HUES64 (cell line): ENCODE results near the gene DYNLL1. TPM values are rescaled to one million over a fixed set of nuclear protein-coding genes. Genes with fewer than 3 reads are reported as not detected.
"Not testable (repeated sequence)": the region's sequence is repeated elsewhere in the genome, so short reads cannot be mapped to it uniquely, and the experiment has no call there.

Experiments used
- H3K27ac ChIP-seq: 2 replicates; pipeline ENCODE4 v1.7.0; 2013; ENCODE audit warnings: low read depth, low read length, inconsistent platforms
- H3K27me3 ChIP-seq: 2 replicates; pipeline ENCODE4 v1.6.1; 2013; ENCODE audit warnings: mild to moderate bottlenecking, low read length; ENCODE audit not compliant: insufficient read depth
- H3K36me3 ChIP-seq: 2 replicates; pipeline ENCODE4 v1.6.1; 2013; ENCODE audit warnings: mild to moderate bottlenecking, low read length; ENCODE audit not compliant: insufficient read depth
- H3K4me1 ChIP-seq: 2 replicates; pipeline ENCODE4 v1.6.1; 2013; ENCODE audit warnings: mild to moderate bottlenecking, low read length, moderate library complexity; ENCODE audit not compliant: insufficient read depth
- H3K4me3 ChIP-seq: 2 replicates; pipeline ENCODE4 v1.5.1; 2013; ENCODE audit warnings: mild to moderate bottlenecking, low read length, moderate library complexity
- H3K9ac ChIP-seq: 2 replicates; pipeline ENCODE4 v1.6.1; 2013; ENCODE audit warnings: mild to moderate bottlenecking, low read depth, low read length
- H3K9me3 ChIP-seq: 2 replicates; pipeline ENCODE4 v1.6.1; 2013; ENCODE audit warnings: low read depth, low read length; ENCODE audit not compliant: insufficient read depth
- WGBS: fragments of 150-250, 120-280 bp; methylation state at CpG from one replicate; pipeline ENCODE4 v1.1.7; 2013; ENCODE audit warnings: missing lambda C conversion rate; 5-methylcytosine and 5-hydroxymethylcytosine counted together
- polyA plus RNA-seq, 2 experiments: library from polyadenylated mRNA; stranded (reverse); fragments of 50-300 nt; gene quantifications; one replicate each; pipeline ENCODE4 v1.2.3, GENCODE V29; 2013

Gene DYNLL1
- polyA plus RNA-seq (2013, experiment 1 of 2), result 526 TPM
- 516 TPM for polyA plus RNA-seq (2013, experiment 2 of 2)

- Histone ChIP-seq H3K9ac (peak within 1 kb of the TSS; percentile 85), H3K4me1 (peaks cover 15% of the 10 kb centered on the region), H3K4me3 (peak within 1 kb of the TSS; percentile 99), H3K27ac (peak within 1 kb of the TSS; percentile 77; the same call in 1 of the 2 replicates), H3K9me3 (no peaks in the 10 kb centered on the region), H3K36me3 (peaks cover 26% of the 10 kb centered on the region), H3K27me3 (no peaks in the 10 kb centered on the region)
- under 1% methylated on average over 53 of the region's 53 CpGs for WGBS
These were observed at the start of gene DYNLL1 for GRCh38 chr12:120495731-120496412. Gene DYNLL1, plus strand, starts transcription at chr12:120496113. Its CDS starts 309 bp downstream, at chr12:120496422.

GRCh38 chr12:120446844-120447178 is 49.1 kb upstream of the DYNLL1 start:
- H3K4me1 ChIP-seq, H3K9me3 ChIP-seq, H3K27me3 ChIP-seq: not testable (repeated sequence)
- 11% methylated on average over 17 of the region's 17 CpGs for WGBS
- Histone ChIP-seq H3K27ac (peak overlapping the region; percentile 83), H3K9ac (peak overlapping the region; percentile 94), H3K4me3 (peak overlapping the region; percentile 93), H3K36me3 (peaks cover 56% of the 10 kb centered on the region)

GRCh38 chr12:120447992-120448391 is 47.9 kb upstream of the DYNLL1 start:
- no peaks in the 10 kb centered on the region for H3K27me3 ChIP-seq
- H3K4me1 ChIP-seq, result peaks cover 9% of the 10 kb centered on the region; the same call in 1 of the 2 replicates
- H3K9me3 ChIP-seq, result no peaks in the 10 kb centered on the region
- H3K36me3 ChIP-seq, result peaks cover 58% of the 10 kb centered on the region
- H3K27ac ChIP-seq, result no peak overlapping the region
- no peak overlapping the region for H3K9ac ChIP-seq
- peak overlapping the region; percentile 93; the same call in 1 of the 2 replicates for H3K4me3 ChIP-seq
- 96% methylated on average over 4 of the region's 4 CpGs for WGBS

- H3K36me3 ChIP-seq, result peaks cover 80% of the 10 kb centered on the region
- WGBS, result 96% methylated on average over 5 of the region's 5 CpGs
- not testable (repeated sequence) for H3K27ac ChIP-seq, H3K27me3 ChIP-seq, H3K4me1 ChIP-seq, H3K9me3 ChIP-seq, H3K4me3 ChIP-seq, H3K9ac ChIP-seq
These were observed 43.4 kb upstream of the DYNLL1 start for GRCh38 chr12:120452524-120452923.

GRCh38 chr12:120453060-120453750 is 42.7 kb upstream of the DYNLL1 start:
- Histone ChIP-seq H3K36me3 (peaks cover 78% of the 10 kb centered on the region), H3K27ac (no peak overlapping the region), H3K9ac (no peak overlapping the region), H3K27me3 (no peaks in the 10 kb centered on the region), H3K4me3 (no peak overlapping the region), H3K4me1 (no peaks in the 10 kb centered on the region), H3K9me3 (no peaks in the 10 kb centered on the region)
- WGBS, result 93% methylated on average over 3 of the region's 3 CpGs

GRCh38 chr12:120453977-120454376 is 41.9 kb upstream of the DYNLL1 start:
- Histone ChIP-seq H3K36me3 (peaks cover 85% of the 10 kb centered on the region), H3K27me3 (no peaks in the 10 kb centered on the region), H3K4me1 (no peaks in the 10 kb centered on the region), H3K9me3 (no peaks in the 10 kb centered on the region), H3K4me3 (no peak overlapping the region), H3K9ac (no peak overlapping the region), H3K27ac (no peak overlapping the region)
- 86% methylated on average over 4 of the region's 4 CpGs for WGBS

- H3K27ac ChIP-seq, result no peak overlapping the region
- WGBS, result 89% methylated on average over 7 of the region's 7 CpGs
These were observed 40.6 kb upstream of the DYNLL1 start for GRCh38 chr12:120455302-120455701.

GRCh38 chr12:120457133-120457532 is 38.8 kb upstream of the DYNLL1 start:
- H3K9ac ChIP-seq, result no peak overlapping the region
- no peaks in the 10 kb centered on the region for H3K9me3 ChIP-seq
- peaks cover 92% of the 10 kb centered on the region for H3K36me3 ChIP-seq
- 92% methylated on average over 6 of the region's 6 CpGs for WGBS
- H3K4me3 ChIP-seq, result no peak overlapping the region
- no peak overlapping the region for H3K27ac ChIP-seq
- no peaks in the 10 kb centered on the region for H3K4me1 ChIP-seq
- no peaks in the 10 kb centered on the region for H3K27me3 ChIP-seq

More at GRCh38 chr12:120455302-120455701, 40.6 kb upstream of the DYNLL1 start:
- Histone ChIP-seq H3K27me3 (no peaks in the 10 kb centered on the region), H3K36me3 (peaks cover 87% of the 10 kb centered on the region), H3K9ac (no peak overlapping the region), H3K4me1 (no peaks in the 10 kb centered on the region), H3K9me3 (no peaks in the 10 kb centered on the region), H3K4me3 (no peak overlapping the region)

- no peaks in the 10 kb centered on the region for H3K27me3 ChIP-seq
- no peak overlapping the region for H3K4me3 ChIP-seq
- H3K27ac ChIP-seq, result no peak overlapping the region
- no peak overlapping the region for H3K9ac ChIP-seq
- 95% methylated on average over 3 of the region's 3 CpGs for WGBS
- H3K36me3 ChIP-seq, result peaks cover 93% of the 10 kb centered on the region
- H3K4me1 ChIP-seq, result no peaks in the 10 kb centered on the region
- H3K9me3 ChIP-seq, result no peaks in the 10 kb centered on the region
These were observed 35.8 kb upstream of the DYNLL1 start for GRCh38 chr12:120460157-120460556.

- Histone ChIP-seq H3K4me1 (peaks cover 4% of the 10 kb centered on the region; the same call in 1 of the 2 replicates), H3K36me3 (peaks cover 94% of the 10 kb centered on the region), H3K27ac (no peak overlapping the region), H3K9ac (no peak overlapping the region), H3K27me3 (no peaks in the 10 kb centered on the region), H3K4me3 (no peak overlapping the region), H3K9me3 (no peaks in the 10 kb centered on the region)
- WGBS, result 90% methylated on average over 3 of the region's 3 CpGs
These were observed 33.7 kb upstream of the DYNLL1 start for GRCh38 chr12:120462099-120462640.

GRCh38 chr12:120463712-120464111 is 32.2 kb upstream of the DYNLL1 start:
- Histone ChIP-seq H3K9ac (no peak overlapping the region), H3K4me3 (no peak overlapping the region), H3K36me3 (peaks cover 86% of the 10 kb centered on the region), H3K27me3 (no peaks in the 10 kb centered on the region), H3K9me3 (no peaks in the 10 kb centered on the region), H3K4me1 (peaks cover 4% of the 10 kb centered on the region; the same call in 1 of the 2 replicates), H3K27ac (no peak overlapping the region)
- WGBS, result 92% methylated on average over 5 of the region's 5 CpGs
